H1 (cell line): ENCODE results near the gene PDE4B. TPM values are rescaled to one million over a fixed set of nuclear protein-coding genes. Genes with fewer than 3 reads are reported as not detected.

ENCODE experiments used
- CTCF ChIA-PET: fragments of 300-600 bp; sonication (Branson Sonifier 250); formaldehyde crosslinking; loops from one replicate; lab custom pipeline; 2021; ENCODE audit not compliant: partially characterized antibody; lab: Charles Lee
- POLR2A ChIA-PET: fragments of 300-600 bp; sonication (Branson Sonifier 250); formaldehyde crosslinking; loops from one replicate; lab custom pipeline; 2021; ENCODE audit warnings: inconsistent platforms; ENCODE audit not compliant: partially characterized antibody; lab: Charles Lee
- DNase-seq, 2 experiments: peaks; one replicate each; pipeline versions ENCODE4 v3.0.0 to v3.0.0-alpha.2; 2010 to 2022; ENCODE audit warnings: low spot score in 2 of 2, low read depth in 1 of 2, mixed read lengths in 1 of 2
- FAIRE-seq: peaks from 2 replicates; lab custom pipeline; 2011; peaks lifted over from hg19 to GRCh38; lab: Jason Lieb, UNC
- H2AFZ ChIP-seq: 2 replicates; pipeline ENCODE4 v1.8.1; 2012; ENCODE audit warnings: low read length, inconsistent platforms
- H2AK5ac ChIP-seq: 2 replicates; pipeline ENCODE4 v1.6.1; 2013; ENCODE audit warnings: low read depth, low read length
- H2BK120ac ChIP-seq: replicated peaks from 2 replicates; pipeline ENCODE3; 2013; ENCODE audit warnings: low read depth, low read length, inconsistent platforms
- H2BK12ac ChIP-seq: 2 replicates; pipeline ENCODE4 v1.6.1; 2013; ENCODE audit warnings: low read depth, low read length
- H2BK15ac ChIP-seq: 2 replicates; pipeline ENCODE4 v1.6.1; 2013; ENCODE audit warnings: low read length
- H2BK20ac ChIP-seq: 2 replicates; pipeline ENCODE4 v1.6.1; 2013; ENCODE audit warnings: low read length
- H2BK5ac ChIP-seq: 2 replicates; pipeline ENCODE4 v1.6.1; 2013; ENCODE audit warnings: low read depth, low read length
- H3K14ac ChIP-seq: 2 replicates; pipeline ENCODE4 v1.6.1; 2013; ENCODE audit warnings: inconsistent platforms; ENCODE audit not compliant: insufficient read length
- H3K18ac ChIP-seq: 2 replicates; pipeline ENCODE4 v1.6.1; 2013; ENCODE audit warnings: low read length; ENCODE audit errors: extremely low read depth
- H3K23ac ChIP-seq: 2 replicates; pipeline ENCODE4 v1.6.1; 2013; ENCODE audit warnings: inconsistent platforms; ENCODE audit not compliant: insufficient read length
- H3K23me2 ChIP-seq: 2 replicates; pipeline ENCODE4 v1.6.1; 2013; ENCODE audit warnings: low read depth, low read length
- H3K27ac ChIP-seq: 2 replicates; pipeline ENCODE4 v1.6.1; 2011; ENCODE audit warnings: low read depth, low read length, inconsistent platforms
- H3K27me3 ChIP-seq, 4 experiments: replicated peaks in 1 of 4; 1 replicate in 1 of 4; 2 replicates in 3 of 4; pipeline versions ENCODE4 v1.6.1 to v1.8.1; 2011 to 2013; ENCODE audit warnings: low read length in 3 of 4, mild to moderate bottlenecking in 3 of 4, inconsistent platforms in 2 of 4, mixed read lengths in 2 of 4, moderate library complexity in 1 of 4; ENCODE audit not compliant: control insufficient read depth in 3 of 4, insufficient read depth in 3 of 4; ENCODE audit errors: extremely low read depth in 1 of 4
- H3K36me3 ChIP-seq, 4 experiments: 2 replicates each; pipeline versions ENCODE4 v1.6.1 to v1.8.1; 2011 to 2013; ENCODE audit warnings: mild to moderate bottlenecking in 4 of 4, low read length in 3 of 4, moderate library complexity in 2 of 4, control low read depth in 1 of 4, inconsistent platforms in 1 of 4; ENCODE audit not compliant: insufficient read depth in 4 of 4, control insufficient read depth in 2 of 4
- H3K4ac ChIP-seq: replicated peaks from 2 replicates; pipeline ENCODE3; 2013; ENCODE audit warnings: low read length, low read depth, mixed read lengths, inconsistent platforms; ENCODE audit not compliant: insufficient read length
- H3K4me1 ChIP-seq, 4 experiments: replicated peaks in 1 of 4; 1 replicate in 1 of 4; 2 replicates in 3 of 4; pipeline versions ENCODE4 v1.6.1 to v1.8.1; 2011 to 2013; ENCODE audit warnings: low read length in 3 of 4, inconsistent platforms in 2 of 4, mixed read lengths in 1 of 4; ENCODE audit not compliant: insufficient read depth in 4 of 4, control insufficient read depth in 3 of 4
- H3K4me2 ChIP-seq, 2 experiments: 2 replicates each; pipeline versions ENCODE4 v1.6.1 to v1.8.1; 2011 to 2013; ENCODE audit warnings: low read depth in 2 of 2, low read length in 2 of 2, control low read depth in 1 of 2, inconsistent platforms in 1 of 2, mild to moderate bottlenecking in 1 of 2; ENCODE audit not compliant: insufficient read depth in 1 of 2
- H3K4me3 ChIP-seq, 4 experiments: fragments of 200-600, 300-600 bp in 1 of 4; sonication (generic), shearing (Covaris generic), sonication (Bioruptor Twin) in 1 of 4; 2 replicates each; pipeline versions ENCODE4 v1.5.1 to v1.8.1; 2011 to 2016; ENCODE audit warnings: low read length in 4 of 4, low read depth in 3 of 4, control low read depth in 2 of 4, inconsistent platforms in 2 of 4, mild to moderate bottlenecking in 2 of 4, mixed read lengths in 1 of 4, moderate library complexity in 1 of 4; ENCODE audit not compliant: insufficient read depth in 2 of 4; ENCODE audit errors: extremely low read depth in 1 of 4
- H3K56ac ChIP-seq: replicated peaks from 2 replicates; pipeline ENCODE3; 2013; ENCODE audit warnings: low read depth, mild to moderate bottlenecking, mixed read lengths, low read length, inconsistent platforms; ENCODE audit not compliant: insufficient read length
- H3K79me1 ChIP-seq: 2 replicates; pipeline ENCODE4 v1.6.1; 2013; ENCODE audit warnings: low read depth, low read length, control low read depth
- H3K79me2 ChIP-seq, 2 experiments: 2 replicates each; pipeline versions ENCODE4 v1.6.1 to v1.8.1; 2012 to 2013; ENCODE audit warnings: low read length in 2 of 2, mild to moderate bottlenecking in 2 of 2, inconsistent platforms in 1 of 2; ENCODE audit not compliant: insufficient read depth in 2 of 2, control insufficient read depth in 1 of 2
- H3K9ac ChIP-seq, 4 experiments: replicated peaks in 1 of 4; 1 replicate in 1 of 4; 2 replicates in 3 of 4; pipeline versions ENCODE4 v1.6.1 to v1.8.1; 2011 to 2013; ENCODE audit warnings: low read depth in 3 of 4, low read length in 3 of 4, control low read depth in 2 of 4, mild to moderate bottlenecking in 2 of 4, moderate library complexity in 2 of 4, inconsistent platforms in 1 of 4; ENCODE audit errors: extremely low read depth in 1 of 4
- H3K9me3 ChIP-seq, 2 experiments: 2 replicates each; pipeline versions ENCODE4 v1.6.1 to v1.8.1; 2012 to 2013; ENCODE audit warnings: mild to moderate bottlenecking in 2 of 2, moderate library complexity in 2 of 2, control low read depth in 1 of 2, inconsistent platforms in 1 of 2, low read depth in 1 of 2, low read length in 1 of 2, mixed read lengths in 1 of 2; ENCODE audit not compliant: insufficient read depth in 2 of 2
- H4K20me1 ChIP-seq, 2 experiments: replicated peaks in 1 of 2; 2 replicates each; pipeline versions ENCODE3 to v1.8.1; 2011 to 2013; ENCODE audit warnings: inconsistent platforms in 2 of 2, low read length in 2 of 2, mild to moderate bottlenecking in 1 of 2; ENCODE audit not compliant: insufficient read depth in 2 of 2, control insufficient read depth in 1 of 2
- H4K5ac ChIP-seq: 2 replicates; pipeline ENCODE4 v1.6.1; 2013; ENCODE audit warnings: low read length, low read depth, mixed read lengths, inconsistent platforms; ENCODE audit not compliant: insufficient read length
- H4K8ac ChIP-seq: 2 replicates; pipeline ENCODE4 v1.8.0; 2013; ENCODE audit warnings: mild to moderate bottlenecking, moderate library complexity, low read length, inconsistent platforms; ENCODE audit not compliant: insufficient read depth; ENCODE audit errors: extremely low read depth
- H4K91ac ChIP-seq: replicated peaks from 2 replicates; pipeline ENCODE3; 2013; ENCODE audit warnings: low read length, mixed read lengths, inconsistent platforms; ENCODE audit not compliant: insufficient read length
- BCL11A ChIP-seq, 2 experiments: IDR thresholded peaks; one replicate each; pipeline ENCODE4 v1.6.1; 2011; ENCODE audit warnings: low read depth in 2 of 2, low read length in 2 of 2, mild to moderate bottlenecking in 2 of 2
- CTCF ChIP-seq, 3 experiments: IDR thresholded peaks; 1 replicate in 2 of 3; 2 replicates in 1 of 3; pipeline versions ENCODE4 v1.5.1 to v1.6.1; 2011; ENCODE audit warnings: low read length in 3 of 3, mild to moderate bottlenecking in 3 of 3, inconsistent platforms in 2 of 3, low read depth in 1 of 3, moderate library complexity in 1 of 3; ENCODE audit not compliant: insufficient read depth in 1 of 3; ENCODE audit errors: control extremely low read depth in 1 of 3
- RNF2 ChIP-seq: fragments of 200-900, 300-1000 bp; sonication (generic); IDR thresholded peaks from 2 replicates; pipeline ENCODE4 v1.7.1; 2016; ENCODE audit warnings: borderline replicate concordance, low read depth, mild to moderate bottlenecking, antibody characterized with exemption, low read length; ENCODE audit not compliant: poor library complexity, severe bottlenecking; ENCODE audit errors: missing control alignments
- WGBS, 2 experiments: shearing (Covaris generic) in 1 of 2; methylation state at CpG; one replicate each; pipeline versions ENCODE4 v1.1.6 to v1.1.7; 2013 to 2015; ENCODE audit warnings: low lambda C conversion rate in 2 of 2, mixed read lengths in 2 of 2, inconsistent platforms in 1 of 2, low coverage in 1 of 2, missing lambda C conversion rate in 1 of 2; ENCODE audit not compliant: insufficient replicate concordance in 2 of 2, insufficient coverage in 1 of 2, insufficient read length in 1 of 2; ENCODE audit errors: extremely low coverage in 1 of 2, missing lambda C conversion rate in 1 of 2; 5-methylcytosine and 5-hydroxymethylcytosine counted together
- polyA plus RNA-seq, 7 experiments: library from polyadenylated mRNA; depleted of rRNA in 3 of 7; stranded (reverse) in 5 of 7; unstranded in 2 of 7; fragments of >200 nt in 5 of 7; fragments of 200-250 nt in 2 of 7; gene quantifications; 1 replicate in 5 of 7; 2 replicates in 1 of 7; 4 replicates in 1 of 7; pipeline versions ENCODE4 v1.2.1 to v1.2.3, GENCODE V29; 2011 to 2013; ENCODE audit warnings: missing spikeins in 2 of 7, mixed read lengths in 2 of 7
- total RNA-seq: library from RNA; stranded (reverse); fragmentation: NEBNext Ultra II Directional; extraction: Animal tissue kit (Norgen Biotek cat#: 25700); gene quantifications from 2 replicates; pipeline ENCODE4 v1.2.1, GENCODE V29; 2021
- TF ChIP-seq, protein P1 (sequence below): IDR thresholded peaks from 2 replicates; pipeline ENCODE4 v1.6.1; 2012; ENCODE audit warnings: inconsistent platforms

PDE4B gene
- total and polyA plus RNA-seq, 2 of the 8 experiments (the other 6 are each of a cell fraction or from before 2014, with no cell fraction given), result 5.0 to 15.1 TPM

DNA sequence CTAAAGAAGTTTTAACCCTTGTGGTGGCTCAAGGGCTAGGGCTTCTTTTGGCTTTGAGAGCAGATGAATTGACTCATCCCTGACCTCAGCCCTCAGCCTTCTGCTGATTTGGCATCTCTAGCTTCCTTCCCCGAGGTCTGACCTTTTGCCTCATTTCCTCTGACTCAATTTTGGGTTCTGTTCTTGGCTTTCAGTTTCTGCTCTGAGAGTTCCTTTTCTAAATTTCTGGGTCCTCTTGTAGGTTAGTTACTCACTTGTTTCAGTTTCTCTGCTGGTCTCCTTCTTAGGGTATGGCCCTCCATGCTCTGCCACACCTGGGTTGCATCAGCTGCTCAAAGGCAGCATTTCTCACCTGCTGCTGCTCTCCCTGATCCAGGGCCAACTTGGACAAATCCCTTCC is 19.4 kb downstream of the PDE4B start:
- WGBS, 2 experiments, result 88% methylated on average over 1 of the region's 1 CpG; no CpG with 5 or more reads in 1 of the 2 experiments
- TF ChIP-seq CTCF (IDR thresholded peaks at IDR 0.05; ENCODE audit: control extremely low read depth in 1 of 3, insufficient read depth in 1 of 3, low read depth in 1 of 3, low read length in 3 of 3) (no peak), RNF2 (no peak), BCL11A (IDR thresholded peaks at IDR 0.05; ENCODE audit: low read depth in 2 of 2, low read length in 2 of 2) (no peak)
- TF ChIP-seq, protein P1, sequence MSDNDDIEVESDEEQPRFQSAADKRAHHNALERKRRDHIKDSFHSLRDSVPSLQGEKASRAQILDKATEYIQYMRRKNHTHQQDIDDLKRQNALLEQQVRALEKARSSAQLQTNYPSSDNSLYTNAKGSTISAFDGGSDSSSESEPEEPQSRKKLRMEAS, result no peak

More for the DNA sequence above, 19.4 kb downstream of the PDE4B start:
- FAIRE-seq (peak; percentile 36), DNase-seq (no peak)
- Histone ChIP-seq H4K20me1 (no peaks in the 10 kb centered on the region), H3K27me3 (no peaks in the 10 kb centered on the region), H2BK120ac (no peak overlapping the region), H3K23me2 (no peaks in the 10 kb centered on the region), H4K5ac (no peak overlapping the region), H2BK5ac (no peak overlapping the region), H3K9ac (no peak overlapping the region), H3K27ac (no peak overlapping the region), H3K4me2 (no peak overlapping the region), H2BK12ac (peak overlapping the region; percentile 22; the same call in 1 of the 2 replicates), H3K4me3 (no peak overlapping the region), H2BK20ac (no peak overlapping the region), H3K4me1 (peaks cover 0 to 4% (median 0%) of the 10 kb centered on the region in 4 experiments; a peak in 1 of 7 replicates), H3K79me1 (no peaks in the 10 kb centered on the region), H3K79me2 (no peaks in the 10 kb centered on the region), H3K23ac (no peak overlapping the region), H2AFZ (peak overlapping the region; percentile 87), H3K4ac (no peak overlapping the region), H2AK5ac (no peak overlapping the region), H3K18ac (no peak overlapping the region), H4K91ac (no peak overlapping the region), H3K36me3 (no peaks in the 10 kb centered on the region), H2BK15ac (no peak overlapping the region), H3K14ac (no peak overlapping the region), H3K9me3 (no peaks in the 10 kb centered on the region), H4K8ac (no peak overlapping the region), H3K56ac (no peak overlapping the region)
- POLR2A ChIA-PET, result no interaction called here
- CTCF ChIA-PET, result no interaction called here
